ENCODE data around the gene WDR35.
"Not testable (repeated sequence)": the region's sequence is repeated elsewhere in the genome, so short reads cannot be mapped to it uniquely, and the experiment has no call there.

Gene WDR35

DNA sequence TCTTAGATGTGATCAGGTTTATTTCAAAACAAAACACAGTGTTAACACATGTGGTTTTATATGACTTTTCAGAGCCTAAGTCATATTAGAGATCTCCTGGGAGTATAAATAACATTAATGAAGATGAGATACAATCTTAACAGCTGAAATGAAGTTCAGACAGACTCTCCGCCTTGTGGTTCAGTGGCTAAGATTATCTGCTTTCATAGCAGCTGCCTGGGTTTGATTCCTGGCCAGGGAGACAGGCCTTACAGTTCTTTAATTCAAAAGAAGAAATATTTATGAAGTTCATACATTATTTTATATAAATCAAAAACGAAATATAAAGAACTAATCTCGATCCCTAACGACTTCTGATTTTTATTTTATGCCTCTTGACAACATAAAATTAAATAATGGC, 52.9 kb downstream of the WDR35 start:
- no peak for DNase-seq (ENCODE audit: low read depth)

DNA sequence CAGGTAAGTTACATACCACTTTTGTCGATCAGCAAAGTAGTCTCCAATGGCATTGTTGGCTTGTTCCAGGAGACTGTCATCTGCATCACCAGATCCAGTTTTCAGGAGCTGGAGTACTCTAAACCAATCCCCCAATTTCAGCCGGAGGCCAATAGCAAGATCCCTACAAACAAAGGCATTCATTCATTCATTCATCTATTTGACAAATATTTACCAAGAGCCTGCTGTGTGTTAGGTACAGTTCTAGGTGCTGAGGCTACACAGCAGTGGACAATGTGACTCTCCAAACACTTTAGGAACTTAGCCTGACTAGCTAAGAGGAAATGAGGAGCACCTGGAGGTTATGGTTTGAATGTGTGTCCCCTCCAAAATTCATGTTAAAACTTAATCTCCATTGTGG, 53.7 kb downstream of the WDR35 start:
- no peak for DNase-seq (ENCODE audit: low read depth)

DNA sequence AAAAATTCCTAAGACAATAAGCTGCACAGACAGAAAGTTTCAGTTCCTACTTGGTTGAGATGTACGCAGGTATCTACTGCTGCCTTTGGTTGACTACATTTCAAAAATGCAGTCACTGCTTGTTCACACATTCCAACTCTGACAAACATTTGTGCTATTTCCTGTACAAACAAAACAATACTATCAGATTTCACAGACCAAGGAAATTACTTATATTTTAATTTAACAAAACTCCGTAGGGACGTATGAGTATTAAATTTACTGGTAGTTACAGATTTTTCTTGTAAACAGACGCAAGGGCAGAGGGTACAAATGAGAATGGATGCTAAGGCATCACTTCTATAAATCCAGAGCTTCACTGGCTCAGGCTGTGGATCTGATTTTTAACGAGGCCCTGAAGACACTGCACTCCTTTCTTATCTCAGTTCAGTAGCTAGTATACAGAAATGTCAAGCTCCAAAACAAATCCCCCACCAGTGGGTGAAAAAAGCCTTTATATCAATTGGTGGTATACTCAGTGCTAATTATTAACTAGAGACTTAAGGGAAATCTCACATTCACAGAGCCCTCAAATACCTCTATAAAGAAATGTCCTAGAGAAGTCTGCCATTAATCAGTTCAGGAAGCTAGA, 56.4 kb downstream of the WDR35 start:
- no peak for DNase-seq (ENCODE audit: low read depth)

DNA sequence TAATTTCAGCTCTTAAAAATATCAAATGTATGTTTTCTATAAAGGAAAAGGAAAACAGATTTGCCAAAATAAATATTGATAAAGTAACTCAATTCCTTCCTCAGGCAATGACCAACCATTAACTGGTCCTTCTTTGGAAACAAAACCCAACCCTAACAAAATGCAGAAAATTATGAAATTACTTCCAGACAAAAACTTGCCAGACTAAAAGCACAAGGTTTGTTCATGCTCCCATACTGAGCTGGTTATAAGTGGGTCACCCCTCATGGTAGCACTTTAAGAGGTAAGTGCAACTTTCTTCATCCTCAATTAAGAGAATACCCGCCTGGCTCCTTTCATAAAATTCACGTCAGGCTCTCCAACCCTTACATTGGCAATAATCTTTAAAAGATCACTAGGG, 57.0 kb downstream of the WDR35 start:
- no peak for DNase-seq (ENCODE audit: low read depth)

DNA sequence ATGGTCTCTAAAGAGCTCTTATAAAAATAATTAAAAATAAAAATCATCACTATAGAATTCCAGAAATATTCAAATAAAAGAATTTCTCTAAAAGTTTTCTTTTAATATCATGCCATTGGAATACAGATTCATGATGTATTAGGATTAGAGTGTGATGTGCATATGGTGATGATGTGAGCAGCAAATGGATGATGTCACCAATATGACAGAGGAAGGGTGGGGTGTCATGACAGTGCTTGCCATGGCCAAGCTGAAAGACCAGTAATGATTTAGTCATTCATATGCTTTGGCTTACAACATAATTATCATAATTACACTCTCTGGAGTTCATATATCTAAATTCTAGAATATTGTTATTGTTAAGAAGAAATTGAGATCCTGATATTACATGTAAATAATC, 60.7 kb downstream of the WDR35 start:
- DNase-seq (ENCODE audit: low read depth), result no peak

DNA sequence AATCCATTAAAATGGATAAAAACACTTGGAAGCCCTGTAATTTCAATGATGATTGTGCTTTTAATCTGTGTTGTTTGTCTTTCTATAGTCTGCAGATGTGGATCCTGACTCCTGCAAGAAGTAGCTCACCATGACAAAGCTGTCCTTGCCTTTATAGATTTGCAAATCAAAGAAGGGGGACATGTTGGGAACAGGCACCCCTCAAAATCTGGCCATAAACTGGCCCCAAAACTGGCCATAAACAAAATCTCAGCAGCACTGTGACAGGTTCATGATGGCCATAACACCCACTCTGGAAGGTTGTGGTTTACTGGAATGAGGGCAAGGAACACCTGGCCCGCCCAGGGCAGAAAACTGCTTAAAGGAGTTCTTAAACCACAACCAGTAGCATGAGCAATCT, 62.1 kb downstream of the WDR35 start:
- not testable (repeated sequence) for DNase-seq (ENCODE audit: low read depth)

DNA sequence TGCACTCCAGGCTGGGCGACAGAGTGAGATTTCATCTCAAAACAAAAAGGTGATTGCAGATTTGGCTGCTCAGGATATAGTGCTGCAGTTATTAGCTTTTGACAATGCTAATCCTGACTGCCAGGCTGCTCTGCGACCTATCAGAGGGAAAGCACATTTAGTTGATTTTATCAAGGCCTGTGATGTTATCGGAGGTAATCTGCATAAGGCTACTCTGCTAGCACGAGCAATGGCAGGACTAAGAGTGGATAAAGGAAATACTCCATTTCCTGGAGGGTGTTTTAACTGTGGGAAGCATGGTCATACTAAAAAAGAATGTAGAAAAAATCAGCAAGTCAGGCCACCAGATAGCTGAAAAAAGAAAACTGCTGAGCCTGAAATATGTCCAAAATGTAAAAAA, 65.4 kb downstream of the WDR35 start:
- DNase-seq (ENCODE audit: low read depth), result not testable (repeated sequence)

DNA sequence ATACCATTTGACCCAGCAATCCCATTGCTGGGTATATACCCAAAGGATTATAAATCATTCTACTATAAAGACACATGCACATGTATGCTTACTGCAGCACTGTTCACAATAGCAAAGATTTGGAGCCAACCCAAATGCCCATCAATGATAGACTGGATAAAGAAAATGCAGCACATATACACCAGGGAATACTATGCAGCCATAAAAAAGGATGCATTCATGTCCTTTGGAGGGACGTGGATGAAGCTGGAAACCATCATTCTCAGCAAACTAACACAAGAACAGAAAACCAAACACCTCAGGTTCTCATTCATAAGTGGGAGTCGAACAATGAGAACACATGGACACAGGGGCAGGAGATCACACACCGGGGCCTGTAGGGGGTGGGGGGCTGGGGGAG, 67.7 kb downstream of the WDR35 start:
- DNase-seq (ENCODE audit: low read depth), result not testable (repeated sequence)

DNA sequence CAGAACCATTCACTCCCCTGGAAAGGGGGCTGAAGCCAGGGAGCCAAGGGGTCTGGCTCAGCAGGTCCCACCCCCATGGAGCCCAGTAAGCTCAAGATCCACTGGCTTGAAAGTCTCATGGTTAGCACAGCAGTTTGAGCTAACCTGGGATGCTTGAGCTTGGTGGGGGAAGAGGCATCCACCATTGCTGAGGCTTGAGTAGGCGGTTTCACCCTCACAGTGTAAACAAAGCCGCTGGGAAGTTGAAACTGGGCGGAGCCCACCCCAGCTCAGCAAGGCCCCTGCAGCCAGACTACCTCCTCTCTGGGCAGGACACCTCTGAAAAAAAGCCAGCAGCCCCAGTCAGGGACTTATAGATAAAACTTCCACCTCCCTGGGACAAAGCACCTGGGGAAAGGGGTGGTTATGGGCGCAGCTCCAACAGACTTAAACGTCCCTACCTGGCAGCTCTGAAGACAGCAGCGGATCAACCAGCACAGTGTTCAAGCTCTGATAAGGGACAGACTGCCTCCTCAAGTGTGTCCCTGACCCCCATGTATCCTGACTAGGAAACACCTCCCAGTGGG, 73.4 kb downstream of the WDR35 start:
- no peak for DNase-seq (ENCODE audit: low read depth)

DNA sequence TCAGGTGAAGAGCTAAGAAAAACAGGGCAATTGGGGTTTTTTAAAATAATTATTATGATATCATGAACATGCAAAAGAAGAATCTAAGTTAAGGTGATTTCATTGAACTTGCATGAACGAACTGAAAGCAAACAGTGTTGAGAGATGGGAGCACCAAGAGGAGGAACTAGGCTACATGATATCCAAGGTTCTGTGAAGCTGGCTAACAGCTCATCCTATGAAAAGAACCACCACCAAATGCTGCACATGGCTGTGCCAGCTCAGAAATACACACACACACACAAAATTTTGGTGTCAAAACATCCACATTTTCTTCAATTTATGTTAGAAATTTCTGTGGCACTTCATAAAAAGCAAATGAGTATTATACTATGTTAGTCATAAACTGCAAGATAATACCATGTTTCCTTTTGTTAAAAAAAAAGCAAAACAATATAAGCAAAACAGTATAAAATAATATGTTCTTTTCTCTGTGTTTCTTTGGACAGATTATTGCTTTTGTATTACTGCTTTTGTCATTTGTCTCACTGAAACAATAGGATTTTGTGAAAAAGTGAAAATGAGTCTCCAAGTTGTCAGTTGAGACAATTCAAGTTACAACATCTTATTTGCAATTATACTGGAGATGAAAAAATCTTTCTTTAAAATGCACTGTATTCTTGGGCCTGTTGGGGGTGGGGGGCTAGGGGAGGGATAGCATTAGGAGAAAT, 75.5 kb downstream of the WDR35 start:
- no peak for DNase-seq (ENCODE audit: low read depth)

DNA sequence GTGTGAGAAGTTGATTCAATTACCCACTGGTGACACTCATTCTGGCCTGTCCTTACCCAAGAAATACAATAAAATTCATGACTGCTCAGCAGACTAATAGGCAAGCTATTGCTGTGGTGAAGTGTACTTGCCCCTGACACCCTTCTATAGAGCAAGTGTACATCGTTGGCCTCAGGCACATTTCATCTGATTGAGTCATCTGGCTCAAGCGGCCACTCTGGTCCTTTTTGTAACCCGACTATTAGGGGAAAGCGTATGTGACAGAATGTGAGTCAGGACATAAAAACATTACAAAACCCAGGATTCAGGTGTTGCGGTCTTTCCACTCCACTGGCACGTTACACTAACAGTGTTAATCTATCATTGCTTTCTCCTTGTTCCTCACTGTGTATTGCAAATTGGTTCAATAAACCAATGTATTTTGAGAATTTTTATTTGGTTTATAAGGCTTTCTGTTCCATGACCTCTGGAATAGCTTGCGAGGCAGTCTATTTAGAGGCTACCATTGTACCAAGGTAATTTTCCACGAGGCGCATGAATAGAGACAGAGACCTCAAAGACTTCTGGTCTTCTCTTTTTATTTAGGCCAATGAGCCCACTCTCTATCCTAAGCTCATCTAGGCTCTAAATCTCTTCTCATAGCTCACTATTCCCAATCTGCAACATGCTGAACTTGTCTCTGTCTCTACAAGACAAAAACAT, 77.9 kb downstream of the WDR35 start:
- no peak for DNase-seq (ENCODE audit: low read depth)

DNA sequence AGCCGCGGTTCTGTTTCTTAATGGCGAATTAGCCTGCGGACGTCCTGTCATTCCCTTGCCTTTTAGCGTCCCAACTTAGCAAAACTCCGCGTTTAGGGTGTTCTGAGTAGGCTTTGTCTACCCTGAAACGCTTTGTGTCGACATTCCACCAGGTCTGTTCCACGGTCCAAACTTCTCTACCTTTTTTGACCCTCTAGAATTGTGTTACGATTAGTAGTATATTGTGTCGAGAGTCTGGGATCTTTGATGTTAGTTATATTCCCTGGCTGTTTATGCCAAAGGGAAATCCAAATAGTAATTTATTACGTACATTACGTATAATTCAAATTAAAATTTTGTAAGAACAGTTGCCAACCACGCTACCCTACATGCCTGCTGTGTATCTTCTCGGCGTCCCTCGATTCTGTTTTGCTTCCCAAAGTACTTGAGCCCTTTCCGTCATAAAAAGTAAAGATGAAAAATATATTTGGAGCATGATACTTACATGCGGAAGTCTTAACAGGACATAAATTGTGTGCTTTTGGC, 87.6 kb downstream of the WDR35 start:
- no peak for DNase-seq (ENCODE audit: low read depth)

DNA sequence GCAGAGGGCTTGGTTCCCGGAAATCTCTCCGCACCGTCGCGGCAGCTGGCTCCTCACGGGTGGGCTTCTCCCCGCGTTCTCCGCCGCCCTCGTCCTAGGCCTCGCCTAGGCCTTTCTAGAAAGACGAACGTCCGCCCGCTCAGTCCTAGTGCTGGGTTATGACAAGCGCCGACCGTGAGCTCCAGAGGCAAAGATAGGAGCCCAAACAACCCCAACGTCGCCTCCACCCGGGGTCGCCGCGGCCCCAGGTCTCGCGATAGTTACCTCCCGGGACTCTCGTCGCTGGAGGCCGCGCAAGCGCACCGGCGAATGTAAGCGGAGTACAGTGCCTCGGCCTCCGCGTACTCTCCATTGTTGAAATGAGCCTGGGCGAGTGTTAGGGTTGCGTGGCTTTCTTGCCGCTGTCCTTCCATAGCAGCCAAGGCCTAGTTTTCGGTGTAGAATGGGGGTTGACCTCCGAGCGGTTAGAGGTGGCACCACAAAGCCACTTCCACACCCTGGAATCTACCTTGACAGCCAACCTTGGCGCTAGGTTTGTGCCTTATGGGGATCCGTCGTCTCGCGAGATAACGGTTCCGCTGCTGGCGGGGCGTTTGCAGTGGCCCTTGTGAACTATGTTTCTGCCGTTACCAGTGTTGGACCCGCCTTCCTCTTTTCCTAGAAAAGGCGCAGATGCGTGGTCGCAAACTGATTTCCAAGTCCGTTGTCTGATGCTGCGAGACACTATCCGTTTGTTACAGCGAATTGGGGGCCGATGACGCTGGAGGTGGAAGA, 88.3 kb downstream of the WDR35 start, which contains the start of gene TTC32:
TTC32 (minus strand) TSS at position 542 of the 774 bp plus-strand sequence; CDS start at position 413, 129 bp downstream.
- DNase-seq (ENCODE audit: low read depth), result peak; percentile 86

DNA sequence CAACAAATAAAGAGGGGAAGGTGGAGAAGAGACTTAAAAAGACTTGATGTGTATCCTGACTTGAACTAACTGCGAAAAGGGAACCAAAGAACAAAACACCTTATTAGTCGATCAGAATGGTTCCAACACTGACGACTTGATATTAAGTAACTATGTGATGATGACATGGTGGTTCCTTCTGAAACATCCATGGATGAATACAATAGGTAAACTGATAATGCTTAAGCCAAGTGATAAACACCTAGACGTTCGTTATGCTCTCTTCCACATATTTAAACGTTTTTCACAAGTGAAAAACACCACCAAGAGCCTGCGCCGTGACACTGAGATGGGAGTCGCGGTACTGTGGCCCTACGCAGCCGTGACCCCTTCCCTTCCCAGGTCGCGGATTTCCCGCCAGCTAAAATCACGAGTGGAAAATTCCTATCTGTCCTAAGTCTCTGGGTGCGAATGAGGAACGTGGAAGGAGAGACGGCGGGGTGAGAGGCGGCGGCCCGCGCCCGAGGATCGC, 88.9 kb downstream of the WDR35 start:
- DNase-seq (ENCODE audit: low read depth), result no peak

DNA sequence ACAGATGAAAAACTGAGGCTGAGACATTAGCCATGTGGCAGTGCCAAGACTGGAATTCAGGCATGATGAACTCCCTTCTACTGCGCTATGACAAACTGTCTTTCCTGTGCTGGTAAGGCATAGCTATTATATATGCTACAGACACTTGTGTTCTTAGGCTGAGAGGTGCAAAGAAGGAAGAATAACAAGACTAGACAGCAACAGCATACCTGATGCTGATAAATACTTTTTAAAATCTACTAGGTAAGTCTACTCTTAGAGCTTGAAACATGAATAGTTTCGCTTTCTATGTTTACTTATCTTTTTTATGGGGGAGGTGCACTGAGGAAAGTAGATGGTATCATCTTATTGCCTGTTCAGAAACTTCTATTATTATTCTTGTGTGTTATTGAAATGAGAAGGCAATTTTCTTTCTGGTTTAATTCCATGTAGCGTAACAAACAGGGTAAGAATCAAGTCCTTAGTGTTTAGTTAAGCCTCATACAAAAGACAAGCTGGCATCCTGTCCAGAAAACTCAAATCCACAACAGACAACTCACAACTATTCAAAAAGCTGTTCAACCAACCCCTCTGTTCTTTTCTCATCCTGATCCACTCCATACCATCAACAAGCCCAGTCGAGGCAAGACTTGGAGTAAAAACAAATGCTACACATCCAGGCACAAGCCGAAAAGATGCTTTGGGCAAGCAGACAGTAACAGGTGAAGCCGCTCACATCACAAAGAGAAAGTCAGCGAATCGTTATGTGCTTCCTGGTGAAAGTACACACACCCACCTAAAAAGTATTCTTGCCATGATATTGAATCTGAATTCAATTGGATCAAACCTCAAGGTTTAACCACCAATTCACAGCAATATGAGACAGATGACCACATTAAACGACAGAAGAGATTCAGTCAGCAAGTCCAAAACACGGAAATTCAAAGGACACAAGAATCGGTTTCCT, 89.6 kb downstream of the WDR35 start:
- DNase-seq (ENCODE audit: low read depth), result no peak

DNA sequence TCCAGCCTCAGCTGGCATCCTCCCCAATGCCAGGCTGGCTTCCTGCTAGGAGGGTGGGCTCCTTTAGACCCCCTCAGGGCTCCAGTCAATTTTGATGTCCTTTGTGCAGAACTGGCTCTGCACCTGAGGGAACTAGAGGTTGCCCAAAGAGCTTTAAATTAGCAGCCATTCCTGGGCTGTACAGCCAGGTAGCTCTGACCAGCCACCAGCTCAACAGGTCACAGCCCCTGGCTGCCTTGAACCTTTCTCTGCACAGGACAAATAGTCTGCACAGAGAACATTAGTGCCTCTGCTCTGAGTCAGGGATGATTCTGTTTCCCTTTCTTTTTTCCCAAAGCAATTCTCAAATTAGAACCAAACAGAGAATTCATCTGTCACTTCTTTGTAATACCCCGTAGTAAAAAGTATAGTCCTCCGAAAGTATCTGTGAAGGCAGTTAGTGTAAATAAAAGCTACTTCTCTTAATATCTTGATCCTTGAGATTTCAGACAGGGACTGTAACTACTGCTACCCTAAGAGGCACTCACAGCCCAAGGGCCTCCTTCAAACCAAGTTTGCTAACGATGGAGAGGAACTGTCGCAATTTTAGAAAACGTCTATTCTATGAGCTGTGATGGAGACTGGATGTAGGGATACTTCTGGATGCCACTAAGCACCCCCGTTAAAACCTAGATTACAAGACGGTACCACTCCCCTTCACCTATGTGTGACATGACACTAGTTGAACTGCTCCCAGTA, 91.1 kb downstream of the WDR35 start:
- DNase-seq (ENCODE audit: low read depth), result no peak

DNA sequence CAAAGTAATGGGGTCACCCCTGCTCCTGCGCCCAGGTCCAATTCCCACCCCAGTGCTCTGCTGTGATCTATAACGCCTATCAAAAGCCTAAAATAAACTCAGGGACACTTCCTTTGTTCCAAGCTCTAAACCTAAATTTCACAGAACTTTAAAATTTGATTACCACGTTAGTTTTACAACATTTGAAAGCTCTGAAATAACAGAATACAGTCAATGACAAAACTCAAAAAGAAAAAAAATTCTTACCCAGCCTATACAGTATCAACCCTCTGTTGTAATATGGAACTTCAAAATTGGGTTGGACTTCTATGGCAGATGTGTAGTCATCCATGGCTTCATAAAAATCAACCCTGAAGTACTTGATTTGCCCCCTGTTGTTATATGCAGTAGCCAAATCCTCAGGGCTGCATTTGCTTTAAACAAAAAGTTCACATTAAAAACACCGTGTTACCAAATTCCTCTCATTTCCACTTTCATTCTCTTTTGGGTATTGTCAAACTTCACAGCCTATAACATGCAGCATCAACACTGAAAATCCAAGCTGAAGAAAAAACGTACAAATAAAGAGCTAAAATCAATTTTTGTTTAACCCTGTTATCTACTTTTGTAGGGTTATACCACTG, 92.2 kb downstream of the WDR35 start:
- no peak for DNase-seq (ENCODE audit: low read depth)

DNA sequence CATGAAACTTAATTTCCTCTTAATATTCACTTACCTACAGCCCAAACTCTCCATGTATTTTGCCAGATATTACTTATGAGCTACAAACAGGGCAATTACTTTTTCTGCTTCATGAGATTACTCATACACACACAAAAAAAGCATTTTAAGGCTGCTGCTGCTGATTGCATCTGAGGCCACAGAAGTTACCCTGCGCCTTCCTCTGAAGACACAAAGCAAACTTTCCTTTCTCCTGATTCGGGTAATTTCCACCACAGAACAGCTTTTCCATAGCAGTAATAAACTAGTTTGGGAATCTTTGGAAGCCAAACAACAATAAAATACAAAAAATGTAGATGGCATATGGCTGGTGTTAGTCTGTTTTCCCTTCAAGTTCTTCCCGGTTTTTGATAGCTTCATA, 94.4 kb downstream of the WDR35 start:
- DNase-seq (ENCODE audit: low read depth), result no peak

DNA sequence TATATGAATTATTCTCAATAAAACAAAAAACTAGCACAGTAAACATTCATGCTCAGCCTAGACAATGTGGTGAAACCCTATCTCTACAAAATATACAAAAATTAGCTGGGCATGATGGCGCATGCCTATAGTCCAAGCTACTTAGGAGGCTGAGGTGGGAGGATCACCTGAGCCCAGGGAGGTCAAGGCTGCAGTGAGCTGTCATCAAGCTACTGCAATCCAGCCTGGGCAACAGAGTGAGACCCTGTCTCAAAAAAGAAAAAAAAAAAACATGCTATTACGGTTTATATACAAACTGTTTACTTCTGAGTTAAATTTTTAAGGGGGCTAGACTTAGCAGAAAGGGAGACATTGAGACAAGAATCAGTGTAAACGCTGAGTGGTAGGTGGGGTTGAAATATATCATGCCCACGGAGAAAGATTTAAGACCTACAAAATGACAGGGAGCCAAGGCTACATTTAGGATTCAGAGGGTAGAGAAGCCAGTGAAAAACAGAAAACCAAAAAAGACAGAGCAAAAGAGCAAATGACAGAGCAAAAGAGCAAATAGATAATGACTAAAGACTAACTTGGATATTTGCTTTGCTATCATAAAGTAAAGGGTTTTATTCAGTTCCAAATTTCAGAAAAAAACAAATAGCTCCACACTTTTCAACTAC, 95.6 kb downstream of the WDR35 start:
- DNase-seq (ENCODE audit: low read depth), result no peak
